GM12873 (cell line): ENCODE results near the gene HABP2.

Experiments used
- CTCF ChIP-seq: IDR thresholded peaks from 2 replicates; pipeline ENCODE4 v1.5.1; 2012; ENCODE audit warnings: low read depth, mild to moderate bottlenecking, moderate library complexity, low read length, control low read depth; ENCODE audit not compliant: insufficient read depth; ENCODE audit errors: missing control alignments

The HABP2 gene

GRCh38 chr10:113520690-113521474, 32.0 kb upstream of the HABP2 start:
- TF ChIP-seq CTCF = peak; percentile 97

DNA sequence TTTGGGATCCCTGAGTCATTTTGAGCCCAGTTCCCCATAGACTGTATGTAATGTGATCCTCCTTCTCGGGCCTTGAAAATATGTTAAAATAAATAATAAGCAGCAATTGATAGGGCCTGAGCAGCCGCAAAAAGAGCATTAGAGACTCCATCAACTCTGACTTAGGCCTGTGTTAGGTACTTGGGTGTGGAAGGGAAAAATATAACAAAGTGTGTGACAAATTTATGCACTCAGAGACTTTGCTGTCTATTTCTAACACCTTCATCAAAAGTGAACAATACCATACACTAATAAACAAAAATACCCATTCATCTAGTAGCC, 31.4 kb upstream of the HABP2 start:
- TF ChIP-seq CTCF = no peak

- TF ChIP-seq CTCF = no peak
Observed at GRCh38 chr10:113522460-113522859, 30.4 kb upstream of the HABP2 start.

GRCh38 chr10:113523071-113523470, 29.8 kb upstream of the HABP2 start:
- TF ChIP-seq CTCF = no peak

DNA sequence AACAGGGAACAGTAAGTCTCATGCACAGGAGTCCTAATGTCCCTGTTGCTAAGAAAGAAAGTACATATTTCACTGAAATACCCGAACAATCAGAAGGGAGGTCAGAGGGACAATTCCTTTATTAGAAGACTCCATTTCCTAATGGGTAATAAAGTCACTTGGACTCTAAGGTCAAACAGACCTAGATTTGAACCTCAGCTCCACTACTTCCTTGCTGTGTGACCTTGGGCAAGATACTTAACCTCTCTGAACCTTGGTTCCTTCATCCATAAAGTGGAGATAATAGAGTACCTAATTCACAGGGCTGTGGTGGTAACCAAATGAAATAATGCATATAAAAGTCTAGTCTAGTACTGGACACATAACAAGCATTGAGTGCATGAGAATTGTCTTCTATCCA, 29.2 kb upstream of the HABP2 start:
- no peak for TF ChIP-seq CTCF

DNA sequence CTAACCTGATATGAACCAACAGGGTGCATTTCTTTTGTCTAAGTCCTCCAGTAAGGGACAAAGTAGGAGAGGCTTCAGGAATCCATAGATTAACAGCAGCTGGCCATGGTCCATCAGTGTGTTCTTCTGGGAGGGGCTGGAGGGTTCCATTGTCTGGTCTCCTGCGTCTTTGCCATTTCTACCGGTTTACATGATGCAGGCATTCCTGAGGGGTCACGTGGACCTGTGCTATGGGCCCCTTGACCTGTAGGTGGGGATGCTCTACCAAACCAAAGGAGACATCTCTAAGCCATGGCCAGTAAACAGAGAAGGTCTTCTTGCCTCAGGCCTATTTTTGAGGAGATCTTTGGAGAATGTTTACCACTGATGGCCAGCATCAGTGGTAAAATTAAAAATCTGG, 28.7 kb upstream of the HABP2 start:
- peak; percentile 17 for TF ChIP-seq CTCF

- TF ChIP-seq CTCF = no peak
Observed at GRCh38 chr10:113524539-113525490, 28.0 kb upstream of the HABP2 start.
